Measurements from ENCODE around the gene SIPA1L3.

GRCh38 chr19:38204728-38205127, 297.7 kb downstream of the SIPA1L3 start:
- TF ChIP-seq YY1 (IDR thresholded peaks at IDR 0.05; ENCODE audit: insufficient read depth, insufficient read length) (no peak), ZNF274 (IDR thresholded peaks at IDR 0.05; ENCODE audit: low read depth, low read length) (no peak)
